ENCODE results near the gene TCEAL7.

GRCh38 chrX:103330681-103331288 lies 746 bp downstream of the TCEAL7 start:
- TF ChIP-seq POLR2A (IDR thresholded peaks at IDR 0.05) (no peak), CTCF (IDR thresholded peaks at IDR 0.05) (no peak)

Data from right lobe of liver (tissue), 4 donors.